Activated T-helper 1 cell treated with anti-CD3 and anti-CD28 coated beads, Interleukin-2, amount 50 U/mL, for 16 hours (primary cell): ENCODE measurements around the gene RNF220.

Source experiments
- DNase-seq, 2 donors: peaks; one replicate each; pipeline ENCODE4 v3.0.0-alpha.2; 2020; ENCODE audit warnings: low read depth in 1 of 2, low spot score in 1 of 2

RNF220 gene

GRCh38 chr1:44606701-44607281 is 201.7 kb downstream of the RNF220 start:
- DNase-seq = no peak

DNA sequence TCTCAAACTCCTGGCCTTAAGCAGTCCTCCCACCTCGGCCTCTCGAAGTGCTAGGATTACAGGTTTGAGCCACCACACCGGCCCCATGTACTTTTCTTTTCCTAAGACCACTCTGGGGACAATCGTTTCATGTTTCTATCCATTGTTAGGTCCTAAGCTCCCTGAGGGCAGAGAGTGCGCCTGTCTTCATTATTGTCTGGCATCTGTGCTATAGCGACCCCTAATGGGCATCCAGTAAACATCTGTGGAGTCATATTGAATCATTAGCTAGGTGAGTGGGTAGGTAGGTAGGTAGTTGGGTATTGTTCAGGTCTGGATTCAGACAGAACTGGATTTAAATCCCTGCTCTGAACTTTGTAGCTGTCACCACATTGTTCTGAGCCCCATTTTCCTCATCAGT is 203.1 kb downstream of the RNF220 start:
- no peak for DNase-seq

- no peak for DNase-seq
Observed at GRCh38 chr1:44609412-44609767, 204.3 kb downstream of the RNF220 start.

DNA sequence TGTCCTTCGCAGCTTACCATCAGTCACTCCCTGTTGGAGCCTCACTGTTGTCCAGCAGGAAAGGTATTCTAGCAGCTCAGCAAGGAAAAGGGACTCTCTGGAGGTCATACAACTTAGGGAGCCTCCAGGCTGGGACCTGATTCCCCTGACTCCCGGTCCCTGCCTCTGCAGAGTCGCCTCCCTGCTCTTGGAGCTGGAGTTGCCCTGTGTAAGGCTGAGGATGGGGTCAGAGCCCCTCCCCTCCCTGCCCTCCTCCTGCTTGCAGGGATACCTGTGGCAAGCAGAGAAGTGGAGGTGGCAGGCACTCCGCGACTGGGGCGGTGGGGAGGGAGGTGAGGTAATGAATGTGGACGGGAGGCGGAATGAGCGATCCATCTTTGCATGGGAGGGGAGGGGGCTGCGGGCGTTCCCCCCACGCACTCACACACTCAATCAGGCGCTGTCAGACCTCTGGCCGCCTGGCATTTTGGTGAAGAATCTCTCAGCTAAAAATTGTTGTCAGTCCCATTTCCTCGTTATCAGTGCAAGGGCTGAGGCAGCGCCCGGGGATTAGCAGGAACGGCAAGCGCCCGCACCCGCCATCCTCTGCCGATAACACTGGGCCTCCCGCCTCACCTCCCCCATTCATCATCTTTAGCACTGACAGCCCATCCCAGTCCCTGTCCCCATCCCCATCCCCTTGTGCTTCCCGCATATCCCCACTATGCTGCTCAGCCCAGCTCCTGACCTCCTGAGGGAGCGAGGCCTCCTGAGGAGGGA is 204.9 kb downstream of the RNF220 start:
- DNase-seq = no peak

GRCh38 chr1:44610527-44611148 is 205.6 kb downstream of the RNF220 start:
- DNase-seq = no peak

DNA sequence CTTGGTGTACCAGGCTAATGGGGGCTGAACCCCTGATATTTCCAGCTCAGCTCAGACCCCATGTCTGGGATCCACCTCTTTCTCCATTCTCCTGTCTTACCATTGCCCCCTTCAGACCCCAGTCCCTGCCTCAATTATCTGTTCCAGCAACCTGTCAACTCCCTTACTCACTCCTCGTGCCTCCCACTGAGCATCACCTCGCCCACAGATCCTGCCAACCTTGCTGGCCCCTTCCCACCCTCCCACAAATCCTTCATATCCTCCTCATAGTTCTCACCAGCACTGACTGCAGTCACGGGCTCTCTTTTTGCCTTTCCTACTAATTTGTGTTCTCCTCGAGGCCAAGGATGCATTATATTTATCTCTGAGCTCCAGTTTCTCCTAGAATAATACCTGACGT is 206.4 kb downstream of the RNF220 start:
- DNase-seq = no peak

GRCh38 chr1:44611866-44612265 is 206.8 kb downstream of the RNF220 start:
- no peak for DNase-seq

- no peak for DNase-seq
Observed at GRCh38 chr1:44613941-44614340, 208.9 kb downstream of the RNF220 start.

DNA sequence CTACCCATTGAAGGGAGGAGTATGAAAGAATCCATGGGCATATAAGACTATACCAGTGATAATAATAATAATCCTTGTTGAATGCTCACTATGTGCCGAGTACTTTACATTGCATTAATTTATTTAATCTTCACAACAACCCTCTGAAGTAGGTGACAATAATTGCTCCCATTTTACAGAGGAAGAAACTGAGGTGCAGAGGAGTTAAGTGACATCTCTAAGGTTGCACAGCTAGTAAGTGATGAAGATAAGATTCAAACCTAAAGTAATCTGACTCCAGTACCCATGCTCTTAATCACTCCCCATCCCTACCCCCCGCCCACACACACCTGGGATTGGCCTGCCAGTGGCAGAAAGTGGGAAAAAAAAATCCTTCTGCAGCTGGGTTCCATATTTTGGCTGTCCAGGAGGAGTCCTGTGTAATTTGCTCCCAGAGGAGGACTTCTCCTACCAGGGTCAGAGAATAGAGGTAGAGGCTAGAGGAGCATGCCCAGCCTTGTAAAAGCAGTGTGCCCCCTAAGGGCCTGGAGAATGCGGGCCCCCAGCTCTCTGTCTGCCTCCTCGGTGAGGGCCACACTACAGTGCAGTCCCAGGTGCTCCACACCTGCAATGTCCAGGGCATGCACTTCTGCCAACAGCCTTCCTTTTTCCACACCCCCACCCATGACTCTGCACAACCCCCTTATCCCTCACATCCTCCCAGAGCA is 211.4 kb downstream of the RNF220 start:
- no peak for DNase-seq

DNA sequence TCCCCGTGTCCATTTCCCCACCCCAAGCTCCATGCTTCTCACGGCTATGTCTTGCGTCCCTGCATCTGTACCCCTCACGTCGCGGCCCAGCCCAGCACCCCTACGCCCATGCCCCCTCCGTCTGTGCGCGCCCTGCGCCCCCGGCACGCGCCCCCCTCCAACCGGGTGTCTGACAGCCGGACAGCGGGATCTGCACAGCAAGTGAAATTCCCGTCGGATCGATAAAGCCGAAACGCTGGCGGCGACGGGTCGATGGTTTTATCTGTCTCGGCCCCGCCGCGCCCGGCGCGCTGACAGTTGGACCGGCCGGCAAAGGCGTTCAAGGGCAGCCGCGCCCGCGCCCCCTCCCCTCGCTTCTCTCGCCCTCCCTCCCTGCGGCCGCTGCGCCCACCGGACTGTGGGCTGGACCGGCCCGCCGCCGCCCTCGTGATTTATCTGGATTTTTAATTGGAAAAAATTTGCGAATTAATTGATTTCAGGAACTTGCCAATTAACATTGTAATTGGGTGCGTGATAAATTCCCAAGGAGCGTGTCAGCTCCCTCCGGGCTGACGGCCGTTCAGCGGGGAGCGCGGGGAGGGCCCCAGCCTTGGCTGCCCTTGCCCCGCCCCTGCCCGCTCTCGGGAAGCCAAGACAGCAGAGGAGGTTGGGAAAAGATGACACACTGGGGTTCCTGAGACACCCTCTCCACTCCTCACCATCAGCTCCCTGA is 212.1 kb downstream of the RNF220 start:
- DNase-seq = no peak

DNA sequence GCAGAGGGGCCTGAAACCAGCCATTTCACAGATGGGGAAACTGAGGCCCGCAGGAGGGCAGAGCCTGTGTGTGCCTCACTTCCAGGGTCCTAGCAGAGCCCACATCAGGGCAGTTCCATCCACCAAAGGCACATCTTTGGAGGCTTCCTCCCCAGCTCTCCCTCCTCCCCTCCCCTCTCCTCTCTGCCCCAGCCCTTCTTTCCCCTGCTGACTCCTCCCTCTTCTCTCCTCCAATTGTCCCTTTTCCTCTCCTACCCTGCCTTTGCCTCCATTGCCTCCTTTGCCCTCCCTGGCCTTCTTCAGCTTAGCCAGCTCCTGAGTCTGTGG is 212.6 kb downstream of the RNF220 start:
- DNase-seq = no peak

GRCh38 chr1:44619261-44619900 is 214.3 kb downstream of the RNF220 start:
- DNase-seq = no peak

DNA sequence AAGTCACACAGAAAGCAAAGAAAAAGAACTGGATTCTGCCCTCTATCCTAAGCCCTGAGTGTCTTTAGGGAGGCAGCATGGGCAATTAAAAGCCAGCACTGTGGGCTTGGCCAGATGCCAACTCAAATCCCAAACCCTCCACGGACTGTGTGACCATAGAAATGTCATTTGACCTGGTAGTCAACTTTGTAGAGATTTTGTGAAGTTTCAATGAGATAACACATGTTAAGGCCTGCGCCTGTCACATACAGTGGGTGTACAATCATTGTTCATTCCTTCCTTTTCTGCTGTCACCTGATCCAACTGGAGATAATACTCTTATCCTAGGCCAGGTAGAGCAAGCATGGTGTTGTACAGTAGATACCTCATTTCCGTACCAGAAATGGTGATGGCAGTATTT is 215.0 kb downstream of the RNF220 start:
- DNase-seq = no peak

DNA sequence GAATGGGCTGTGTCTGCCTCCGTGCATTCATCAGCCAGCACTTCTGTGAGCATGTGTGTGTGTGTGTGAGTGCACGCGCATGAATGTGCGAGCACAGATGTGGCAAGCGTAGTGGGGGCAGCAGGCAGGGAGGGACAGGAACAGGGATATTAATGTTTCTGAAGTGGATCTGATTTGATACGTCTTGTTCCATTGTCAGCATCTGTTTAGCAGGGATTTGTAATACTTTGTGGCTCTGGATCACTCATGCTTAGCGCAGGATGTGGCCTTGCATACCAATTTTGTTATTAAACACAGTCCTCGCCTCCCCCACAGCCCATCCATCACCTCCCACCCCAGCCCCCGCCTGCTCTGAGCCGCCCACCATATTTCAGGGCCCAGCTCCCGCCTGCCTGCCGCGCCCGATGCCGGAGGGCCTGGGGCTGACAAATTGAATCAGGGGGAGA is 216.8 kb downstream of the RNF220 start:
- DNase-seq = no peak

- no peak for DNase-seq
Observed at GRCh38 chr1:44624268-44624901, 219.3 kb downstream of the RNF220 start.

- no peak for DNase-seq
Observed at GRCh38 chr1:44625348-44625747, 220.3 kb downstream of the RNF220 start.

- no peak for DNase-seq
Observed at GRCh38 chr1:44628962-44629756, 224.1 kb downstream of the RNF220 start.

DNA sequence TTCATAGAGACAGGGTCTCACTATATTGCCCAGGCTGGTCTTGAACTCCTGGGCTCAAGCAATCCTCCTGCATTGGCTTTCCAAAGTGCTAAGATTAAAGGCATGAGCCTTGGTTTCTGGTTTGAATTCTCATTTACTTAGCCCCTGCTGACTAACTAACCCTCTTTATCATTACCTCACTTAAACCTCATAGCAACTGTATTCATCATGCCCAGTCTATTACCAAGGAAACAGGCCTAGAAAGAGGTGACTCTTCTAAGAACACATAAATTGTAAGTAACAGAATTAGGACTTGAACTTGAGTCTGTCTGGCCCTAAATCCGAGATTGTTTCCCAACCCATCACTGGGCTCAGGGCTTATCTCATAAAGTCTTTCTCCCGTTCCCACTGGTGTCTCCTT is 225.1 kb downstream of the RNF220 start:
- no peak for DNase-seq

DNA sequence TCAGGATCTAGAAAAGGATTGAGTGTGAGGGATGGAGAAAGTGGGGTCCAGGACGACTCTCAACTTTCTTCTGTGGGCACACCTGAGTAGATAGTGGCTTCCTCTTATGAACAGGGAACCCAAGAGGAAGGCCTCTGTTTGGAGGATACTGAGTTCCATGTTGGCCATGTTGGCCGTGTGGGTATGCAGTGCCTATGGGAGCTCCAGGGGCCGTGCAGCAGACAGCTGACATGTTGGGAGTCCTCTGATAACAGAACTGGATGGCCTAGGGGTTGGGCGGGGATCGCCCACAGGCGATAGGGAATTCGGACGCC is 226.2 kb downstream of the RNF220 start:
- no peak for DNase-seq
